H1 (cell line): ENCODE results near the gene RPS28. TPM values are rescaled to one million over a fixed set of nuclear protein-coding genes. Genes with fewer than 3 reads are reported as not detected.

ENCODE experiments used
- CTCF ChIA-PET: fragments of 300-600 bp; sonication (Branson Sonifier 250); formaldehyde crosslinking; loops from one replicate; lab custom pipeline; 2021; ENCODE audit not compliant: partially characterized antibody; lab: Charles Lee
- POLR2A ChIA-PET: fragments of 300-600 bp; sonication (Branson Sonifier 250); formaldehyde crosslinking; loops from one replicate; lab custom pipeline; 2021; ENCODE audit warnings: inconsistent platforms; ENCODE audit not compliant: partially characterized antibody; lab: Charles Lee
- DNase-seq, 2 experiments: peaks; one replicate each; pipeline versions ENCODE4 v3.0.0 to v3.0.0-alpha.2; 2010 to 2022; ENCODE audit warnings: low spot score in 2 of 2, low read depth in 1 of 2, mixed read lengths in 1 of 2
- FAIRE-seq: peaks from 2 replicates; lab custom pipeline; 2011; peaks lifted over from hg19 to GRCh38; lab: Jason Lieb, UNC
- H2AFZ ChIP-seq: 2 replicates; pipeline ENCODE4 v1.8.1; 2012; ENCODE audit warnings: low read length, inconsistent platforms
- H2AK5ac ChIP-seq: 2 replicates; pipeline ENCODE4 v1.6.1; 2013; ENCODE audit warnings: low read depth, low read length
- H2BK120ac ChIP-seq: replicated peaks from 2 replicates; pipeline ENCODE3; 2013; ENCODE audit warnings: low read depth, low read length, inconsistent platforms
- H2BK12ac ChIP-seq: 2 replicates; pipeline ENCODE4 v1.6.1; 2013; ENCODE audit warnings: low read depth, low read length
- H2BK15ac ChIP-seq: 2 replicates; pipeline ENCODE4 v1.6.1; 2013; ENCODE audit warnings: low read length
- H2BK20ac ChIP-seq: 2 replicates; pipeline ENCODE4 v1.6.1; 2013; ENCODE audit warnings: low read length
- H2BK5ac ChIP-seq: 2 replicates; pipeline ENCODE4 v1.6.1; 2013; ENCODE audit warnings: low read depth, low read length
- H3K14ac ChIP-seq: 2 replicates; pipeline ENCODE4 v1.6.1; 2013; ENCODE audit warnings: inconsistent platforms; ENCODE audit not compliant: insufficient read length
- H3K18ac ChIP-seq: 2 replicates; pipeline ENCODE4 v1.6.1; 2013; ENCODE audit warnings: low read length; ENCODE audit errors: extremely low read depth
- H3K23ac ChIP-seq: 2 replicates; pipeline ENCODE4 v1.6.1; 2013; ENCODE audit warnings: inconsistent platforms; ENCODE audit not compliant: insufficient read length
- H3K23me2 ChIP-seq: 2 replicates; pipeline ENCODE4 v1.6.1; 2013; ENCODE audit warnings: low read depth, low read length
- H3K27ac ChIP-seq: 2 replicates; pipeline ENCODE4 v1.6.1; 2011; ENCODE audit warnings: low read depth, low read length, inconsistent platforms
- H3K27me3 ChIP-seq, 4 experiments: replicated peaks in 1 of 4; 1 replicate in 1 of 4; 2 replicates in 3 of 4; pipeline versions ENCODE4 v1.6.1 to v1.8.1; 2011 to 2013; ENCODE audit warnings: low read length in 3 of 4, mild to moderate bottlenecking in 3 of 4, inconsistent platforms in 2 of 4, mixed read lengths in 2 of 4, moderate library complexity in 1 of 4; ENCODE audit not compliant: control insufficient read depth in 3 of 4, insufficient read depth in 3 of 4; ENCODE audit errors: extremely low read depth in 1 of 4
- H3K36me3 ChIP-seq, 4 experiments: 2 replicates each; pipeline versions ENCODE4 v1.6.1 to v1.8.1; 2011 to 2013; ENCODE audit warnings: mild to moderate bottlenecking in 4 of 4, low read length in 3 of 4, moderate library complexity in 2 of 4, control low read depth in 1 of 4, inconsistent platforms in 1 of 4; ENCODE audit not compliant: insufficient read depth in 4 of 4, control insufficient read depth in 2 of 4
- H3K4ac ChIP-seq: replicated peaks from 2 replicates; pipeline ENCODE3; 2013; ENCODE audit warnings: low read length, low read depth, mixed read lengths, inconsistent platforms; ENCODE audit not compliant: insufficient read length
- H3K4me1 ChIP-seq, 4 experiments: replicated peaks in 1 of 4; 1 replicate in 1 of 4; 2 replicates in 3 of 4; pipeline versions ENCODE4 v1.6.1 to v1.8.1; 2011 to 2013; ENCODE audit warnings: low read length in 3 of 4, inconsistent platforms in 2 of 4, mixed read lengths in 1 of 4; ENCODE audit not compliant: insufficient read depth in 4 of 4, control insufficient read depth in 3 of 4
- H3K4me2 ChIP-seq, 2 experiments: 2 replicates each; pipeline versions ENCODE4 v1.6.1 to v1.8.1; 2011 to 2013; ENCODE audit warnings: low read depth in 2 of 2, low read length in 2 of 2, control low read depth in 1 of 2, inconsistent platforms in 1 of 2, mild to moderate bottlenecking in 1 of 2; ENCODE audit not compliant: insufficient read depth in 1 of 2
- H3K4me3 ChIP-seq, 4 experiments: fragments of 200-600, 300-600 bp in 1 of 4; sonication (generic), shearing (Covaris generic), sonication (Bioruptor Twin) in 1 of 4; 2 replicates each; pipeline versions ENCODE4 v1.5.1 to v1.8.1; 2011 to 2016; ENCODE audit warnings: low read length in 4 of 4, low read depth in 3 of 4, control low read depth in 2 of 4, inconsistent platforms in 2 of 4, mild to moderate bottlenecking in 2 of 4, mixed read lengths in 1 of 4, moderate library complexity in 1 of 4; ENCODE audit not compliant: insufficient read depth in 2 of 4; ENCODE audit errors: extremely low read depth in 1 of 4
- H3K56ac ChIP-seq: replicated peaks from 2 replicates; pipeline ENCODE3; 2013; ENCODE audit warnings: low read depth, mild to moderate bottlenecking, mixed read lengths, low read length, inconsistent platforms; ENCODE audit not compliant: insufficient read length
- H3K79me1 ChIP-seq: 2 replicates; pipeline ENCODE4 v1.6.1; 2013; ENCODE audit warnings: low read depth, low read length, control low read depth
- H3K79me2 ChIP-seq, 2 experiments: 2 replicates each; pipeline versions ENCODE4 v1.6.1 to v1.8.1; 2012 to 2013; ENCODE audit warnings: low read length in 2 of 2, mild to moderate bottlenecking in 2 of 2, inconsistent platforms in 1 of 2; ENCODE audit not compliant: insufficient read depth in 2 of 2, control insufficient read depth in 1 of 2
- H3K9ac ChIP-seq, 4 experiments: replicated peaks in 1 of 4; 1 replicate in 1 of 4; 2 replicates in 3 of 4; pipeline versions ENCODE4 v1.6.1 to v1.8.1; 2011 to 2013; ENCODE audit warnings: low read depth in 3 of 4, low read length in 3 of 4, control low read depth in 2 of 4, mild to moderate bottlenecking in 2 of 4, moderate library complexity in 2 of 4, inconsistent platforms in 1 of 4; ENCODE audit errors: extremely low read depth in 1 of 4
- H3K9me3 ChIP-seq, 2 experiments: 2 replicates each; pipeline versions ENCODE4 v1.6.1 to v1.8.1; 2012 to 2013; ENCODE audit warnings: mild to moderate bottlenecking in 2 of 2, moderate library complexity in 2 of 2, control low read depth in 1 of 2, inconsistent platforms in 1 of 2, low read depth in 1 of 2, low read length in 1 of 2, mixed read lengths in 1 of 2; ENCODE audit not compliant: insufficient read depth in 2 of 2
- H4K20me1 ChIP-seq, 2 experiments: replicated peaks in 1 of 2; 2 replicates each; pipeline versions ENCODE3 to v1.8.1; 2011 to 2013; ENCODE audit warnings: inconsistent platforms in 2 of 2, low read length in 2 of 2, mild to moderate bottlenecking in 1 of 2; ENCODE audit not compliant: insufficient read depth in 2 of 2, control insufficient read depth in 1 of 2
- H4K5ac ChIP-seq: 2 replicates; pipeline ENCODE4 v1.6.1; 2013; ENCODE audit warnings: low read length, low read depth, mixed read lengths, inconsistent platforms; ENCODE audit not compliant: insufficient read length
- H4K8ac ChIP-seq: 2 replicates; pipeline ENCODE4 v1.8.0; 2013; ENCODE audit warnings: mild to moderate bottlenecking, moderate library complexity, low read length, inconsistent platforms; ENCODE audit not compliant: insufficient read depth; ENCODE audit errors: extremely low read depth
- H4K91ac ChIP-seq: replicated peaks from 2 replicates; pipeline ENCODE3; 2013; ENCODE audit warnings: low read length, mixed read lengths, inconsistent platforms; ENCODE audit not compliant: insufficient read length
- CHD1 ChIP-seq: IDR thresholded peaks from 2 replicates; pipeline ENCODE4 v1.6.1; 2012; ENCODE audit warnings: low read depth, low read length, improper control_type of control experiment
- GABPA ChIP-seq: IDR thresholded peaks from 2 replicates; pipeline ENCODE4 v1.6.1; 2011; ENCODE audit warnings: mild to moderate bottlenecking, low read length, moderate library complexity, borderline replicate concordance; ENCODE audit not compliant: insufficient read depth
- RFX5 ChIP-seq: IDR thresholded peaks from 2 replicates; pipeline ENCODE4 v1.6.1; 2011; ENCODE audit warnings: low read depth, low read length, improper control_type of control experiment, borderline replicate concordance
- RNF2 ChIP-seq: fragments of 200-900, 300-1000 bp; sonication (generic); IDR thresholded peaks from 2 replicates; pipeline ENCODE4 v1.7.1; 2016; ENCODE audit warnings: borderline replicate concordance, low read depth, mild to moderate bottlenecking, antibody characterized with exemption, low read length; ENCODE audit not compliant: poor library complexity, severe bottlenecking; ENCODE audit errors: missing control alignments
- SP1 ChIP-seq: IDR thresholded peaks from 2 replicates; pipeline ENCODE4 v1.6.1; 2011; ENCODE audit warnings: low read depth, low read length
- TAF1 ChIP-seq: IDR thresholded peaks from 2 replicates; pipeline ENCODE4 v1.6.1; 2011; ENCODE audit warnings: mild to moderate bottlenecking, low read depth, low read length
- TCF12 ChIP-seq: IDR thresholded peaks from 2 replicates; pipeline ENCODE4 v1.6.1; 2011; ENCODE audit warnings: low read depth, mild to moderate bottlenecking, low read length
- TEAD4 ChIP-seq: IDR thresholded peaks from 2 replicates; pipeline ENCODE4 v1.6.1; 2012; ENCODE audit warnings: low read depth, low read length, inconsistent platforms, mixed read lengths
- YY1 ChIP-seq: IDR thresholded peaks from 2 replicates; pipeline ENCODE4 v1.6.1; 2011; ENCODE audit warnings: low read depth, mild to moderate bottlenecking, low read length
- WGBS, 2 experiments: shearing (Covaris generic) in 1 of 2; methylation state at CpG; one replicate each; pipeline versions ENCODE4 v1.1.6 to v1.1.7; 2013 to 2015; ENCODE audit warnings: low lambda C conversion rate in 2 of 2, mixed read lengths in 2 of 2, inconsistent platforms in 1 of 2, low coverage in 1 of 2, missing lambda C conversion rate in 1 of 2; ENCODE audit not compliant: insufficient replicate concordance in 2 of 2, insufficient coverage in 1 of 2, insufficient read length in 1 of 2; ENCODE audit errors: extremely low coverage in 1 of 2, missing lambda C conversion rate in 1 of 2; 5-methylcytosine and 5-hydroxymethylcytosine counted together
- polyA plus RNA-seq, 7 experiments: library from polyadenylated mRNA; depleted of rRNA in 3 of 7; stranded (reverse) in 5 of 7; unstranded in 2 of 7; fragments of >200 nt in 5 of 7; fragments of 200-250 nt in 2 of 7; gene quantifications; 1 replicate in 5 of 7; 2 replicates in 1 of 7; 4 replicates in 1 of 7; pipeline versions ENCODE4 v1.2.1 to v1.2.3, GENCODE V29; 2011 to 2013; ENCODE audit warnings: missing spikeins in 2 of 7, mixed read lengths in 2 of 7
- total RNA-seq: library from RNA; stranded (reverse); fragmentation: NEBNext Ultra II Directional; extraction: Animal tissue kit (Norgen Biotek cat#: 25700); gene quantifications from 2 replicates; pipeline ENCODE4 v1.2.1, GENCODE V29; 2021
- TF ChIP-seq, protein P1 (sequence below): IDR thresholded peaks from 2 replicates; pipeline ENCODE4 v1.6.1; 2012; ENCODE audit warnings: inconsistent platforms

Gene RPS28
- total and polyA plus RNA-seq, 2 of the 8 experiments (the other 6 are each of a cell fraction or from before 2014, with no cell fraction given), result 1,241 to 1,699 TPM

DNA sequence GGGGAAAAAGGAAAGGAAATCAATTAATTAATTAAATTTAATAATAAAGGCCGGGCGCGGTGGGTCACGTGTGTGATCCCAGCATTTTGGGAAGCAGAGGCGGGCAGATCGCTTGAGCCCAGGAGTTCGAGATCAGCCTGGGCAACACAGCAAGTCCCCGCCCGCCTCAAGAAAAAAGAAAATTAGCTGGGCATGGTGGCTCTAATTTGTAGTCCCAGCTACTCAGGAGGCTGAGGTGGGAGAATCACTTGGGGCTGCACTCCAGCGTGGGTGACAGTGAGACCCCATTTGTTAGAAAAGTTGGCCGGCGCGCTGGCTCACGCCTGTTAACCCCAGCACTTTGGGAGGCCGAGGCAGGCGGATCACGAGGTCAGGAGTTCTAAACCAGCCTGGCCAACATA, 12.4 kb upstream of the RPS28 start:
- peak overlapping the region; percentile 89 to 99; a peak in 3 of 4 replicates for H3K4me2 ChIP-seq
- H3K27ac ChIP-seq, result no peak overlapping the region
- no peak overlapping the region for H4K5ac ChIP-seq
- H3K79me2 ChIP-seq, result peaks cover 0 to 7% of the 10 kb centered on the region in 2 experiments; a peak in 2 of 4 replicates
- no peak overlapping the region for H4K8ac ChIP-seq
- H3K79me1 ChIP-seq, result peaks cover 7% of the 10 kb centered on the region
- no peak overlapping the region for H3K23ac ChIP-seq
- H2BK20ac ChIP-seq, result no peak overlapping the region
- TF ChIP-seq CHD1 (no peak), SP1 (no peak), TAF1 (no peak), RNF2 (no peak), GABPA (no peak), TCF12 (no peak), RFX5 (no peak), TEAD4 (no peak), YY1 (no peak)
- TF ChIP-seq, protein P1, sequence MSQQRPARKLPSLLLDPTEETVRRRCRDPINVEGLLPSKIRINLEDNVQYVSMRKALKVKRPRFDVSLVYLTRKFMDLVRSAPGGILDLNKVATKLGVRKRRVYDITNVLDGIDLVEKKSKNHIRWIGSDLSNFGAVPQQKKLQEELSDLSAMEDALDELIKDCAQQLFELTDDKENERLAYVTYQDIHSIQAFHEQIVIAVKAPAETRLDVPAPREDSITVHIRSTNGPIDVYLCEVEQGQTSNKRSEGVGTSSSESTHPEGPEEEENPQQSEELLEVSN, result no peak
- H2BK15ac ChIP-seq, result no peak overlapping the region
- peaks cover 8% of the 10 kb centered on the region for H3K23me2 ChIP-seq
- FAIRE-seq (no peak), DNase-seq (no peak)
- H2AK5ac ChIP-seq, result no peak overlapping the region
- no peak overlapping the region for H2AFZ ChIP-seq
- no peak overlapping the region for H4K91ac ChIP-seq
- peak overlapping the region in 3 of 4 experiments; percentile 63 to 84 (median 81); a peak in 5 of 8 replicates for H3K4me3 ChIP-seq
- H3K9ac ChIP-seq, result no peak overlapping the region; a peak in 1 of 7 replicates
- ChIA-PET CTCF (interaction anchor here (0.6 to 1.5 kb wide), 3 partner anchors 14 to 16 kb away, joined by 3 to 4 read pairs (median 4); no protein-coding TSS in a partner anchor), POLR2A (interaction anchor here (0.7 to 25.3 kb wide), 2 partner anchors 20 to 303 kb away, joined by 4 to 583 read pairs; partner anchors contain the start of genes ELAVL1, NDUFA7 and RPS28)
- no peak overlapping the region for H3K14ac ChIP-seq
- H3K56ac ChIP-seq, result no peak overlapping the region
- H4K20me1 ChIP-seq, result peaks cover 0 to 1% of the 10 kb centered on the region in 2 experiments
- no peaks in the 10 kb centered on the region for H3K9me3 ChIP-seq
- peaks cover under 1 to 11% (median 2%) of the 10 kb centered on the region in 4 experiments; a peak in 5 of 8 replicates for H3K36me3 ChIP-seq
- H2BK5ac ChIP-seq, result no peak overlapping the region
- no peaks in the 10 kb centered on the region for H3K27me3 ChIP-seq
- no peak overlapping the region for H2BK120ac ChIP-seq
- WGBS, 2 experiments, result 72% methylated on average over 17 of the region's 17 CpGs; no CpG with 5 or more reads in 1 of the 2 experiments
- H3K4ac ChIP-seq, result no peak overlapping the region
- H3K4me1 ChIP-seq, result peaks cover 0 to 15% (median 6%) of the 10 kb centered on the region in 4 experiments; a peak in 6 of 7 replicates
- H3K18ac ChIP-seq, result no peak overlapping the region
- H2BK12ac ChIP-seq, result no peak overlapping the region
